ENCODE results near the gene HOXD10. TPM values are rescaled to one million over a fixed set of nuclear protein-coding genes. Genes with fewer than 3 reads are reported as not detected.

HOXD10 gene
- total and polyA plus RNA-seq, 4 donors, result 0.05 to 0.54 TPM; not detected in 2

DNA sequence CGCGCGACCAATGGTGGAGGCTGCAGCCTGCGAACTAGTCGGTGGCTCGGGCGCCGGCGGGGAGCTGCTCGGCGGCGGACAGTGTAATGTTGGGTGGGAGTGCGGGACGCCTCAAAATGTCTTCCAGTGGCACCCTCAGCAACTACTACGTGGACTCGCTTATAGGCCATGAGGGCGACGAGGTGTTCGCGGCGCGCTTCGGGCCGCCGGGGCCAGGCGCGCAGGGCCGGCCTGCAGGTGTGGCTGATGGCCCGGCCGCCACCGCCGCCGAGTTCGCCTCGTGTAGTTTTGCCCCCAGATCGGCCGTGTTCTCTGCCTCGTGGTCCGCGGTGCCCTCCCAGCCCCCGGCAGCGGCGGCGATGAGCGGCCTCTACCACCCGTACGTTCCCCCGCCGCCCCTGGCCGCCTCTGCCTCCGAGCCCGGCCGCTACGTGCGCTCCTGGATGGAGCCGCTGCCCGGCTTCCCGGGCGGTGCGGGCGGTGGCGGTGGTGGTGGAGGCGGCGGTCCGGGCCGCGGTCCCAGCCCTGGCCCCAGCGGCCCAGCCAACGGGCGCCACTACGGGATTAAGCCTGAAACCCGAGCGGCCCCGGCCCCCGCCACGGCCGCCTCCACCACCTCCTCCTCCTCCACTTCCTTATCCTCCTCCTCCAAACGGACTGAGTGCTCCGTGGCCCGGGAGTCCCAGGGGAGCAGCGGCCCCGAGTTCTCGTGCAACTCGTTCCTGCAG, 6.3 kb downstream of the HOXD10 start, which contains the start of gene HOXD9:
TSS of gene HOXD9 (plus strand) at position 37 of the 728 bp plus-strand sequence. CDS start at position 87, 50 bp downstream.
- DNase-seq, result peak in 2 of 3 donors; percentile 47 to 65
- peak; percentile 51 for ATAC-seq (ENCODE audit: insufficient read depth, low FRiP score)
- H3K9ac ChIP-seq (ENCODE audit: insufficient read depth in 1 of 2, low read length in 2 of 2), result no peak within 1 kb of the TSS
- peaks cover 25 to 90% (median 88%) of the 10 kb centered on the region in 3 donors for H3K27me3 ChIP-seq (ENCODE audit: control insufficient read depth in 3 of 3, insufficient read depth in 3 of 3, low read length in 2 of 3)
- H3K9me3 ChIP-seq (ENCODE audit: control insufficient read depth in 4 of 4, insufficient read depth in 3 of 4, low read length in 3 of 4), result peaks cover 0 to 6% (median 0%) of the 10 kb centered on the region in 4 donors
- no peak within 1 kb of the TSS for H3K27ac ChIP-seq (ENCODE audit: low read depth in 1 of 2, low read length in 1 of 2)
- no peak within 1 kb of the TSS for H3K4me3 ChIP-seq
- H3K36me3 ChIP-seq (ENCODE audit: control insufficient read depth in 4 of 4, insufficient read depth in 4 of 4, low read length in 4 of 4), result no peaks in the 10 kb centered on the region
- 1 to 5% methylated on average over 54 to 84 of the region's 84 CpGs for WGBS, 2 donors
- TF ChIP-seq, protein P1, sequence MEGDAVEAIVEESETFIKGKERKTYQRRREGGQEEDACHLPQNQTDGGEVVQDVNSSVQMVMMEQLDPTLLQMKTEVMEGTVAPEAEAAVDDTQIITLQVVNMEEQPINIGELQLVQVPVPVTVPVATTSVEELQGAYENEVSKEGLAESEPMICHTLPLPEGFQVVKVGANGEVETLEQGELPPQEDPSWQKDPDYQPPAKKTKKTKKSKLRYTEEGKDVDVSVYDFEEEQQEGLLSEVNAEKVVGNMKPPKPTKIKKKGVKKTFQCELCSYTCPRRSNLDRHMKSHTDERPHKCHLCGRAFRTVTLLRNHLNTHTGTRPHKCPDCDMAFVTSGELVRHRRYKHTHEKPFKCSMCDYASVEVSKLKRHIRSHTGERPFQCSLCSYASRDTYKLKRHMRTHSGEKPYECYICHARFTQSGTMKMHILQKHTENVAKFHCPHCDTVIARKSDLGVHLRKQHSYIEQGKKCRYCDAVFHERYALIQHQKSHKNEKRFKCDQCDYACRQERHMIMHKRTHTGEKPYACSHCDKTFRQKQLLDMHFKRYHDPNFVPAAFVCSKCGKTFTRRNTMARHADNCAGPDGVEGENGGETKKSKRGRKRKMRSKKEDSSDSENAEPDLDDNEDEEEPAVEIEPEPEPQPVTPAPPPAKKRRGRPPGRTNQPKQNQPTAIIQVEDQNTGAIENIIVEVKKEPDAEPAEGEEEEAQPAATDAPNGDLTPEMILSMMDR (IDR thresholded peaks at IDR 0.05; ENCODE audit: control extremely low read depth, extremely low read depth), result no peak
- H3K4me1 ChIP-seq (ENCODE audit: control insufficient read depth in 5 of 5, insufficient read depth in 5 of 5, low read length in 5 of 5), result peaks cover 0 to 11% (median 3%) of the 10 kb centered on the region in 5 donors

GRCh38 chr2:176123411-176124109, 7.0 kb downstream of the HOXD10 start:
- H3K9ac ChIP-seq (ENCODE audit: insufficient read depth in 1 of 2, low read length in 2 of 2), result no peak overlapping the region
- H3K4me1 ChIP-seq (ENCODE audit: control insufficient read depth in 5 of 5, insufficient read depth in 5 of 5, low read length in 5 of 5), result peaks cover 0 to 14% (median 7%) of the 10 kb centered on the region in 5 donors
- no peak overlapping the region for H3K4me3 ChIP-seq
- H3K9me3 ChIP-seq (ENCODE audit: control insufficient read depth in 4 of 4, insufficient read depth in 3 of 4, low read length in 3 of 4), result peaks cover 0 to 3% (median 0%) of the 10 kb centered on the region in 4 donors
- WGBS, 2 donors, result 6% methylated on average over 37 to 40 of the region's 40 CpGs
- TF ChIP-seq, protein P1 (IDR thresholded peaks at IDR 0.05; ENCODE audit: control extremely low read depth, extremely low read depth), result no peak
- H3K27me3 ChIP-seq (ENCODE audit: control insufficient read depth in 3 of 3, insufficient read depth in 3 of 3, low read length in 2 of 3), result peaks cover 18 to 90% (median 88%) of the 10 kb centered on the region in 3 donors
- no peak for ATAC-seq (ENCODE audit: insufficient read depth, low FRiP score)
- H3K27ac ChIP-seq (ENCODE audit: low read depth in 1 of 2, low read length in 1 of 2), result no peak overlapping the region
- no peak for DNase-seq
- H3K36me3 ChIP-seq (ENCODE audit: control insufficient read depth in 4 of 4, insufficient read depth in 4 of 4, low read length in 4 of 4), result no peaks in the 10 kb centered on the region

GRCh38 chr2:176124110-176124946, 7.8 kb downstream of the HOXD10 start:
- DNase-seq, result no peak
- Histone ChIP-seq H3K4me3 (no peak overlapping the region), H3K9me3 (ENCODE audit: control insufficient read depth in 4 of 4, insufficient read depth in 3 of 4, low read length in 3 of 4) (peaks cover 0 to 4% (median 0%) of the 10 kb centered on the region in 4 donors), H3K4me1 (ENCODE audit: control insufficient read depth in 5 of 5, insufficient read depth in 5 of 5, low read length in 5 of 5) (peaks cover 0 to 17% (median 8%) of the 10 kb centered on the region in 5 donors), H3K9ac (ENCODE audit: insufficient read depth in 1 of 2, low read length in 2 of 2) (no peak overlapping the region), H3K27ac (ENCODE audit: low read depth in 1 of 2, low read length in 1 of 2) (no peak overlapping the region), H3K36me3 (ENCODE audit: control insufficient read depth in 4 of 4, insufficient read depth in 4 of 4, low read length in 4 of 4) (no peaks in the 10 kb centered on the region), H3K27me3 (ENCODE audit: control insufficient read depth in 3 of 3, insufficient read depth in 3 of 3, low read length in 2 of 3) (peaks cover 20 to 91% (median 88%) of the 10 kb centered on the region in 3 donors)
- TF ChIP-seq, protein P1 (IDR thresholded peaks at IDR 0.05; ENCODE audit: control extremely low read depth, extremely low read depth), result no peak
- WGBS, 2 donors, result 8 to 10% methylated on average over 34 of the region's 34 CpGs
- ATAC-seq (ENCODE audit: insufficient read depth, low FRiP score), result no peak
